K562 (cell line): Measurements from ENCODE around the gene RHBDD1. TPM values are rescaled to one million over a fixed set of nuclear protein-coding genes. Genes with fewer than 3 reads are reported as not detected.

Source experiments
- BCOR ChIP-seq: fragments of 450-650 bp; IDR thresholded peaks from 2 replicates; pipeline ENCODE4 v1.6.1; 2016
- BRCA1 ChIP-seq, 2 experiments: fragments of 450-650 bp in 1 of 2; sonication (generic) in 1 of 2; formaldehyde crosslinking in 1 of 2; IDR thresholded peaks; 2 replicates each; pipeline versions ENCODE4 v1.5.0 to v1.6.1; 2017 to 2020; ENCODE audit warnings: mild to moderate bottlenecking in 1 of 2, missing genetic modification reagents in 1 of 2
- ELF4 ChIP-seq: fragments of 450-650 bp; formaldehyde crosslinking; IDR thresholded peaks from 2 replicates; pipeline ENCODE4 v1.4.0; 2022; ENCODE audit warnings: missing genetic modification characterization
- HMG20B ChIP-seq: fragments of 250-450 bp; sonication (Bioruptor Pico); IDR thresholded peaks from 2 replicates; pipeline ENCODE4 v1.5.0; 2021; ENCODE audit warnings: mild to moderate bottlenecking
- LARP7 ChIP-seq: fragments of 450-650 bp; IDR thresholded peaks from 2 replicates; pipeline ENCODE4 v1.6.1; 2016
- MAFF ChIP-seq: IDR thresholded peaks from 2 replicates; pipeline ENCODE4 v1.6.1; 2012; ENCODE audit warnings: low read length, improper control_type of control experiment
- NFE2 ChIP-seq: IDR thresholded peaks from 2 replicates; pipeline ENCODE4 v1.6.1; 2014; ENCODE audit warnings: antibody characterized with exemption, low read depth
- POLR2AphosphoS2 ChIP-seq: IDR thresholded peaks from 2 replicates; pipeline ENCODE4 v1.6.1; 2012; ENCODE audit warnings: low read length, improper control_type of control experiment
- TAL1 ChIP-seq: fragments of 450-650 bp; IDR thresholded peaks from 2 replicates; pipeline ENCODE4 v1.6.1; 2016; ENCODE audit warnings: mild to moderate bottlenecking
- TCFL5 ChIP-seq: fragments of 250-450 bp; sonication (Bioruptor Pico); conservative IDR thresholded peaks from 2 replicates; pipeline ENCODE4 v1.6.1; 2021; ENCODE audit warnings: mild to moderate bottlenecking, moderate library complexity, matching md5 sums
- ZC3H11A ChIP-seq: IDR thresholded peaks from 2 replicates; pipeline ENCODE4 v1.6.1; 2012; ENCODE audit warnings: low read depth, low read length, improper control_type of control experiment
- polyA plus RNA-seq, 8 experiments: library from polyadenylated mRNA; depleted of rRNA in 4 of 8; stranded (reverse) in 5 of 8; unstranded in 3 of 8; fragments of >200 nt; fragmentation: Nextera tagmentation in 2 of 8; fragmentation: Illumina TruSeq in 1 of 8; extraction: Ambion mirVana in 2 of 8; extraction: Trizol in 1 of 8; gene quantifications; 2 replicates each; pipeline versions ENCODE4 v1.2.1 to v1.2.3, GENCODE V29; 2011 to 2014; ENCODE audit warnings: inconsistent platforms in 1 of 8, missing spikeins in 1 of 8
- total RNA-seq, 7 experiments: library from RNA; depleted of rRNA in 6 of 7; stranded (reverse); fragments of >200 nt in 6 of 7; fragmentation: Illumina TruSeq in 2 of 7; extraction: Trizol in 2 of 7; gene quantifications; 2 replicates each; pipeline versions ENCODE4 v1.2.1 to v1.2.3, GENCODE V29; 2011 to 2021; ENCODE audit warnings: low replicate concordance in 1 of 7
- TF ChIP-seq, protein P1 (sequence below): fragments of 200-600 bp; sonication (generic); IDR thresholded peaks from one replicate; pipeline ENCODE4 v1.6.1; 2012; ENCODE audit warnings: mild to moderate bottlenecking, low read depth, low read length, inconsistent platforms
- TF ChIP-seq, protein P2 (sequence below): fragments of 450-650 bp; IDR thresholded peaks from 2 replicates; pipeline ENCODE4 v1.6.1; 2017; ENCODE audit warnings: antibody characterized with exemption, mild to moderate bottlenecking
- TF ChIP-seq, protein P3 (sequence below): IDR thresholded peaks from 2 replicates; pipeline ENCODE4 v1.6.1; 2011; ENCODE audit not compliant: insufficient read length; ENCODE audit errors: extremely low read depth

The RHBDD1 gene
- total and polyA plus RNA-seq, 9 of the 15 experiments (the other 6 are each of a cell fraction or from before 2014, with no cell fraction given), result 4.8 to 34.8 (median 15.6) TPM

DNA sequence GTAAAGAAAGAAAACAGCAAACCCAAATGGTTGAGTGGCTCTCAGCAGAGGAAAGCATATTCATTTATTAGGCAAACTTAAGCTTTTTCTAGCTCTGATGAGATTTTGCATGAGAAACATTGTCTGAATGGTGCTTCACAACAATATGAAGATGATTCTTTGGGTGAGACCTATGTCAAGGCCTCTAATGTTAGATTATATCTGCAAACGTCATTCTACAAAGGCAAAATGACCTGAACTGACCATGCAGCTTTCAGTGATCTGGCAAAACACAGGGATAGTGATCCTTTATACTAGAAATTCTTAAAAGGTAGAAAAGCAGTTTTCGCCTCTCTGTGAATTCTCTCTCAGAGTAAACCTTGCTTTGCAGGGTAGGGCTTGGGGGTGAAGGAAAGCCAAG, 11.7 kb downstream of the RHBDD1 start (continued):
- TF ChIP-seq, protein P1, sequence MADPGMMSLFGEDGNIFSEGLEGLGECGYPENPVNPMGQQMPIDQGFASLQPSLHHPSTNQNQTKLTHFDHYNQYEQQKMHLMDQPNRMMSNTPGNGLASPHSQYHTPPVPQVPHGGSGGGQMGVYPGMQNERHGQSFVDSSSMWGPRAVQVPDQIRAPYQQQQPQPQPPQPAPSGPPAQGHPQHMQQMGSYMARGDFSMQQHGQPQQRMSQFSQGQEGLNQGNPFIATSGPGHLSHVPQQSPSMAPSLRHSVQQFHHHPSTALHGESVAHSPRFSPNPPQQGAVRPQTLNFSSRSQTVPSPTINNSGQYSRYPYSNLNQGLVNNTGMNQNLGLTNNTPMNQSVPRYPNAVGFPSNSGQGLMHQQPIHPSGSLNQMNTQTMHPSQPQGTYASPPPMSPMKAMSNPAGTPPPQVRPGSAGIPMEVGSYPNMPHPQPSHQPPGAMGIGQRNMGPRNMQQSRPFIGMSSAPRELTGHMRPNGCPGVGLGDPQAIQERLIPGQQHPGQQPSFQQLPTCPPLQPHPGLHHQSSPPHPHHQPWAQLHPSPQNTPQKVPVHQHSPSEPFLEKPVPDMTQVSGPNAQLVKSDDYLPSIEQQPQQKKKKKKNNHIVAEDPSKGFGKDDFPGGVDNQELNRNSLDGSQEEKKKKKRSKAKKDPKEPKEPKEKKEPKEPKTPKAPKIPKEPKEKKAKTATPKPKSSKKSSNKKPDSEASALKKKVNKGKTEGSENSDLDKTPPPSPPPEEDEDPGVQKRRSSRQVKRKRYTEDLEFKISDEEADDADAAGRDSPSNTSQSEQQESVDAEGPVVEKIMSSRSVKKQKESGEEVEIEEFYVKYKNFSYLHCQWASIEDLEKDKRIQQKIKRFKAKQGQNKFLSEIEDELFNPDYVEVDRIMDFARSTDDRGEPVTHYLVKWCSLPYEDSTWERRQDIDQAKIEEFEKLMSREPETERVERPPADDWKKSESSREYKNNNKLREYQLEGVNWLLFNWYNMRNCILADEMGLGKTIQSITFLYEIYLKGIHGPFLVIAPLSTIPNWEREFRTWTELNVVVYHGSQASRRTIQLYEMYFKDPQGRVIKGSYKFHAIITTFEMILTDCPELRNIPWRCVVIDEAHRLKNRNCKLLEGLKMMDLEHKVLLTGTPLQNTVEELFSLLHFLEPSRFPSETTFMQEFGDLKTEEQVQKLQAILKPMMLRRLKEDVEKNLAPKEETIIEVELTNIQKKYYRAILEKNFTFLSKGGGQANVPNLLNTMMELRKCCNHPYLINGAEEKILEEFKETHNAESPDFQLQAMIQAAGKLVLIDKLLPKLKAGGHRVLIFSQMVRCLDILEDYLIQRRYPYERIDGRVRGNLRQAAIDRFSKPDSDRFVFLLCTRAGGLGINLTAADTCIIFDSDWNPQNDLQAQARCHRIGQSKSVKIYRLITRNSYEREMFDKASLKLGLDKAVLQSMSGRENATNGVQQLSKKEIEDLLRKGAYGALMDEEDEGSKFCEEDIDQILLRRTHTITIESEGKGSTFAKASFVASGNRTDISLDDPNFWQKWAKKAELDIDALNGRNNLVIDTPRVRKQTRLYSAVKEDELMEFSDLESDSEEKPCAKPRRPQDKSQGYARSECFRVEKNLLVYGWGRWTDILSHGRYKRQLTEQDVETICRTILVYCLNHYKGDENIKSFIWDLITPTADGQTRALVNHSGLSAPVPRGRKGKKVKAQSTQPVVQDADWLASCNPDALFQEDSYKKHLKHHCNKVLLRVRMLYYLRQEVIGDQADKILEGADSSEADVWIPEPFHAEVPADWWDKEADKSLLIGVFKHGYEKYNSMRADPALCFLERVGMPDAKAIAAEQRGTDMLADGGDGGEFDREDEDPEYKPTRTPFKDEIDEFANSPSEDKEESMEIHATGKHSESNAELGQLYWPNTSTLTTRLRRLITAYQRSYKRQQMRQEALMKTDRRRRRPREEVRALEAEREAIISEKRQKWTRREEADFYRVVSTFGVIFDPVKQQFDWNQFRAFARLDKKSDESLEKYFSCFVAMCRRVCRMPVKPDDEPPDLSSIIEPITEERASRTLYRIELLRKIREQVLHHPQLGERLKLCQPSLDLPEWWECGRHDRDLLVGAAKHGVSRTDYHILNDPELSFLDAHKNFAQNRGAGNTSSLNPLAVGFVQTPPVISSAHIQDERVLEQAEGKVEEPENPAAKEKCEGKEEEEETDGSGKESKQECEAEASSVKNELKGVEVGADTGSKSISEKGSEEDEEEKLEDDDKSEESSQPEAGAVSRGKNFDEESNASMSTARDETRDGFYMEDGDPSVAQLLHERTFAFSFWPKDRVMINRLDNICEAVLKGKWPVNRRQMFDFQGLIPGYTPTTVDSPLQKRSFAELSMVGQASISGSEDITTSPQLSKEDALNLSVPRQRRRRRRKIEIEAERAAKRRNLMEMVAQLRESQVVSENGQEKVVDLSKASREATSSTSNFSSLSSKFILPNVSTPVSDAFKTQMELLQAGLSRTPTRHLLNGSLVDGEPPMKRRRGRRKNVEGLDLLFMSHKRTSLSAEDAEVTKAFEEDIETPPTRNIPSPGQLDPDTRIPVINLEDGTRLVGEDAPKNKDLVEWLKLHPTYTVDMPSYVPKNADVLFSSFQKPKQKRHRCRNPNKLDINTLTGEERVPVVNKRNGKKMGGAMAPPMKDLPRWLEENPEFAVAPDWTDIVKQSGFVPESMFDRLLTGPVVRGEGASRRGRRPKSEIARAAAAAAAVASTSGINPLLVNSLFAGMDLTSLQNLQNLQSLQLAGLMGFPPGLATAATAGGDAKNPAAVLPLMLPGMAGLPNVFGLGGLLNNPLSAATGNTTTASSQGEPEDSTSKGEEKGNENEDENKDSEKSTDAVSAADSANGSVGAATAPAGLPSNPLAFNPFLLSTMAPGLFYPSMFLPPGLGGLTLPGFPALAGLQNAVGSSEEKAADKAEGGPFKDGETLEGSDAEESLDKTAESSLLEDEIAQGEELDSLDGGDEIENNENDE, result no peak
- no peak for TF ChIP-seq HMG20B (CRISPR knock-in tag)
- no peak for TF ChIP-seq MAFF
- TF ChIP-seq BRCA1 (IDR thresholded peaks at IDR 0.05), result no peak
- no peak for TF ChIP-seq BRCA1 (CRISPR knock-in tag; IDR thresholded peaks at IDR 0.05)
- TF ChIP-seq, protein P2, sequence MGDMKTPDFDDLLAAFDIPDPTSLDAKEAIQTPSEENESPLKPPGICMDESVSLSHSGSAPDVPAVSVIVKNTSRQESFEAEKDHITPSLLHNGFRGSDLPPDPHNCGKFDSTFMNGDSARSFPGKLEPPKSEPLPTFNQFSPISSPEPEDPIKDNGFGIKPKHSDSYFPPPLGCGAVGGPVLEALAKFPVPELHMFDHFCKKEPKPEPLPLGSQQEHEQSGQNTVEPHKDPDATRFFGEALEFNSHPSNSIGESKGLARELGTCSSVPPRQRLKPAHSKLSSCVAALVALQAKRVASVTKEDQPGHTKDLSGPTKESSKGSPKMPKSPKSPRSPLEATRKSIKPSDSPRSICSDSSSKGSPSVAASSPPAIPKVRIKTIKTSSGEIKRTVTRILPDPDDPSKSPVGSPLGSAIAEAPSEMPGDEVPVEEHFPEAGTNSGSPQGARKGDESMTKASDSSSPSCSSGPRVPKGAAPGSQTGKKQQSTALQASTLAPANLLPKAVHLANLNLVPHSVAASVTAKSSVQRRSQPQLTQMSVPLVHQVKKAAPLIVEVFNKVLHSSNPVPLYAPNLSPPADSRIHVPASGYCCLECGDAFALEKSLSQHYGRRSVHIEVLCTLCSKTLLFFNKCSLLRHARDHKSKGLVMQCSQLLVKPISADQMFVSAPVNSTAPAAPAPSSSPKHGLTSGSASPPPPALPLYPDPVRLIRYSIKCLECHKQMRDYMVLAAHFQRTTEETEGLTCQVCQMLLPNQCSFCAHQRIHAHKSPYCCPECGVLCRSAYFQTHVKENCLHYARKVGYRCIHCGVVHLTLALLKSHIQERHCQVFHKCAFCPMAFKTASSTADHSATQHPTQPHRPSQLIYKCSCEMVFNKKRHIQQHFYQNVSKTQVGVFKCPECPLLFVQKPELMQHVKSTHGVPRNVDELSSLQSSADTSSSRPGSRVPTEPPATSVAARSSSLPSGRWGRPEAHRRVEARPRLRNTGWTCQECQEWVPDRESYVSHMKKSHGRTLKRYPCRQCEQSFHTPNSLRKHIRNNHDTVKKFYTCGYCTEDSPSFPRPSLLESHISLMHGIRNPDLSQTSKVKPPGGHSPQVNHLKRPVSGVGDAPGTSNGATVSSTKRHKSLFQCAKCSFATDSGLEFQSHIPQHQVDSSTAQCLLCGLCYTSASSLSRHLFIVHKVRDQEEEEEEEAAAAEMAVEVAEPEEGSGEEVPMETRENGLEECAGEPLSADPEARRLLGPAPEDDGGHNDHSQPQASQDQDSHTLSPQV, result peak; percentile 50; the same call in 1 of the 2 replicates
- TF ChIP-seq ZC3H11A, result no peak
- 0 out of 2 replicates have a peak, but pooled peaks have one; percentile 6 for TF ChIP-seq NFE2
- no peak for TF ChIP-seq BCOR
- no peak for TF ChIP-seq TAL1
- TF ChIP-seq ELF4 (CRISPR knock-in tag), result no peak
- TF ChIP-seq, protein P3, sequence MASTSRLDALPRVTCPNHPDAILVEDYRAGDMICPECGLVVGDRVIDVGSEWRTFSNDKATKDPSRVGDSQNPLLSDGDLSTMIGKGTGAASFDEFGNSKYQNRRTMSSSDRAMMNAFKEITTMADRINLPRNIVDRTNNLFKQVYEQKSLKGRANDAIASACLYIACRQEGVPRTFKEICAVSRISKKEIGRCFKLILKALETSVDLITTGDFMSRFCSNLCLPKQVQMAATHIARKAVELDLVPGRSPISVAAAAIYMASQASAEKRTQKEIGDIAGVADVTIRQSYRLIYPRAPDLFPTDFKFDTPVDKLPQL, result no peak
- TF ChIP-seq LARP7, result no peak
- no peak for TF ChIP-seq POLR2AphosphoS2
- no peak for TF ChIP-seq TCFL5
